Cardiac muscle cell (in vitro differentiated cells and primary cell): ENCODE results near the gene ESPNL. TPM values are rescaled to one million over a fixed set of nuclear protein-coding genes. Genes with fewer than 3 reads are reported as not detected.
A peak's percentile ranks its signal among the peaks of the same experiment; 100 is the strongest.

Source experiments
- DNase-seq, 2 donors: peaks; one replicate each; pipeline versions ENCODE4 v3.0.0 to v3.0.0-alpha.2; 2010 to 2017; ENCODE audit warnings: low read depth in 1 of 2, low spot score in 1 of 2
- H3K27ac ChIP-seq: fragments of 200-600 bp; sonication (generic); 2 replicates; pipeline ENCODE4 v1.5.1; 2016
- H3K27me3 ChIP-seq: fragments of 200-600 bp; sonication (generic); 2 replicates; pipeline ENCODE4 v1.6.0; 2016; ENCODE audit warnings: control low read depth
- H3K36me3 ChIP-seq: fragments of 200-600 bp; sonication (generic); 2 replicates; pipeline ENCODE4 v1.5.1; 2016; ENCODE audit warnings: control low read depth
- H3K4me1 ChIP-seq: fragments of 200-600 bp; sonication (generic); 2 replicates; pipeline ENCODE4 v1.8.1; 2017; ENCODE audit warnings: low read depth, mild to moderate bottlenecking, mixed run types
- H3K4me3 ChIP-seq: fragments of 200-600 bp; sonication (generic); 2 replicates; pipeline ENCODE4 v1.5.1; 2016; ENCODE audit warnings: mild to moderate bottlenecking
- H3K9me3 ChIP-seq: fragments of 200-600 bp; sonication (generic); 2 replicates; pipeline ENCODE4 v1.5.1; 2017; ENCODE audit warnings: low read depth, mild to moderate bottlenecking, control low read depth
- CTCF ChIP-seq: IDR thresholded peaks from 2 replicates; pipeline ENCODE4 v1.5.1; 2012; ENCODE audit warnings: low read depth, mild to moderate bottlenecking, low read length
- polyA plus RNA-seq: library from polyadenylated mRNA; unstranded; fragments of >200 nt; fragmentation: Nextera tagmentation; extraction: Ambion mirVana; gene quantifications from 2 replicates; pipeline ENCODE4 v1.2.1, GENCODE V29; 2016
- total RNA-seq: library from RNA; depleted of rRNA; stranded (reverse); fragments of >200 nt; gene quantifications from 2 replicates; pipeline ENCODE4 v1.2.3, GENCODE V29; 2016

The ESPNL gene
- total and polyA plus RNA-seq, 2 experiments from 2014 or later: 5.3 to 8.5 TPM

DNA sequence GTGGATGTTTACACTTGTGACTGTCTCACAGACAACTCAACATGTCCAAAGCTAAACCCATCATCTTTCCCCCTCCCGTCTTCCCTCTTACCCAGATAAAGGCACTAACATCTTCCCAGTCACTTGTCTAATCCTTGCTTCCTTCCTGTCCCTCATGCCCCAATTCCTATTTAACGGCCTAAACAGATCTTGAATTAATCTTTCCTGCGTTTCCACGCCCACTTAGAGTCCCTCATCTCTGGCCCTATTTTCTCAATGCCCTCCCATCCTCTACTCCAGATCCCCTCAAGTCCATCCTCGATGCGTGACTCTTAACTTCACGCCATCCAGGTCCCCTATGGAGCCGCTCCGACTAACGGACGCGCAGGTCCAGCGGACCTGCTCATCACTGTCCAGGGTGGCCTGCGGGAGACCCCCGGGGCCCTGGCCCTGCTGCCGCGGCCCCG, 40.0 kb upstream of the ESPNL start:
- no peak for TF ChIP-seq CTCF
- peak overlapping the region; percentile 93 for H3K27ac ChIP-seq
- peaks cover 5% of the 10 kb centered on the region for H3K36me3 ChIP-seq
- no peaks in the 10 kb centered on the region for H3K27me3 ChIP-seq
- no peak for DNase-seq
- peak overlapping the region; percentile 72 for H3K4me3 ChIP-seq
- H3K4me1 ChIP-seq: peaks cover 4% of the 10 kb centered on the region
- no peaks in the 10 kb centered on the region for H3K9me3 ChIP-seq

GRCh38 chr2:238060542-238061314, 39.4 kb upstream of the ESPNL start, which contains the start of gene SCLY:
TSS of gene SCLY (plus strand) at chr2:238061001. CDS start at chr2:238061055, 54 bp downstream.
- Histone ChIP-seq H3K4me1 (peaks cover 4% of the 10 kb centered on the region), H3K36me3 (peaks cover 6% of the 10 kb centered on the region), H3K9me3 (no peaks in the 10 kb centered on the region), H3K27ac (peak within 1 kb of the TSS; percentile 93), H3K27me3 (no peaks in the 10 kb centered on the region), H3K4me3 (peak within 1 kb of the TSS; percentile 72)
- DNase-seq: peak; percentile 98 to 99
- no peak for TF ChIP-seq CTCF

DNA sequence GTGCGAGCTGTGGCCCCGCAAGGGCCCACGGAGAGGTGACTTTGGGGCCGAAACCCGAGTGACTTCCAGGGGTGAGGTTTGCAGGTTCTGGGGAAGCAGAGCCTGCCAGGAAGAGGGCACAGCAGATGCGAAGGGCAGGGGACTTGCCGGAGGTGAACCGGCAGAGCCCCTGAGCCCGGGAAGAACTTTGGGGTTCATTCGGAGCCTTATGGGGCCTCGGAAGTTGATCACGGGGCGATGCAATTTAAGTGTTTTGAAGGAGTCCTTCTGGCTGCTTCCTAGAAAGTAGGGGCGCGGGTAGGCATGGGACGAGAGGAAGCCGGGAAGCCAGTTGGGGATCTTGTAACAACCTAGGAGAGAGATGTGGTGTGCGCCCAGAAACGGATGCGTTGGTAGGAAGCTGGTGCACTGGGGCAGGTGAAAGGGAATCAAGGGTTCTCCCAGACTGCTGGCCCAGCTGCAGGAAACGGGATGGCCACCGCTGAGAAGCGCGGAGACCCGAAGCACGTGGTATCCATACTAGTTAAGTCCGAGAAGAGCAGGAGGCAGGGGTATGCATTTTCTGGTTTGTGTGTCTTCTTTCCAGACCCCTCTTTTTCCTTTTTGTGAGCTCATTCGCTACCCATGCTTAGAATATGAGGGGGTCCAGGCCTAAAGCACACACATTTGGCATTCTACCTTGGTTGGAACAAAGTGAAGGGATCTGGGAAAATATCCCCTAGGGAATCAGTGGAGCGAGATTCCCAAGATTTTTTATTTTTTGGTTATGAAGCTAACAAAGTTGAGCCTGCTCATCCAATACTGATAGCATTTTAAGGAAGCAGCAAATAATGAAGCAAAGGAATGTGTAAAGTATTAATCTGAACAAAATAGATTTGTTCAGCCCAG, 38.6 kb upstream of the ESPNL start:
- no peak for TF ChIP-seq CTCF
- peak overlapping the region; percentile 72 for H3K4me3 ChIP-seq
- peaks cover 4% of the 10 kb centered on the region for H3K4me1 ChIP-seq
- peaks cover 6% of the 10 kb centered on the region for H3K36me3 ChIP-seq
- H3K9me3 ChIP-seq: no peaks in the 10 kb centered on the region
- H3K27me3 ChIP-seq: no peaks in the 10 kb centered on the region
- DNase-seq: peak; percentile 46 to 51
- H3K27ac ChIP-seq: no peak overlapping the region

GRCh38 chr2:238063414-238064189, 36.5 kb upstream of the ESPNL start:
- Histone ChIP-seq H3K4me1 (peaks cover 4% of the 10 kb centered on the region), H3K27me3 (no peaks in the 10 kb centered on the region), H3K36me3 (peaks cover 13% of the 10 kb centered on the region), H3K4me3 (no peak overlapping the region), H3K27ac (no peak overlapping the region), H3K9me3 (no peaks in the 10 kb centered on the region)
- DNase-seq: no peak
- TF ChIP-seq CTCF: no peak

- H3K4me1 ChIP-seq: peaks cover 4% of the 10 kb centered on the region
- no peak overlapping the region for H3K27ac ChIP-seq
- no peak overlapping the region for H3K4me3 ChIP-seq
- no peaks in the 10 kb centered on the region for H3K27me3 ChIP-seq
- DNase-seq: no peak
- H3K36me3 ChIP-seq: peaks cover 21% of the 10 kb centered on the region
- TF ChIP-seq CTCF: no peak
- H3K9me3 ChIP-seq: no peaks in the 10 kb centered on the region
Measured at GRCh38 chr2:238064376-238064775, 35.8 kb upstream of the ESPNL start.
